NOMO-1 (cell line): ENCODE results near the gene ZNF790.
"Not testable (repeated sequence)": the region's sequence is repeated elsewhere in the genome, so short reads cannot be mapped to it uniquely, and the experiment has no call there.

Experiments
- DNase-seq, 2 experiments: peaks; one replicate each; lab custom pipeline; 2025; ENCODE audit not compliant: unreplicated experiment in 2 of 2; lab: John Stamatoyannopoulos, UW

Gene ZNF790

GRCh38 chr19:36837906-36838783, at the start of gene ZNF790:
Gene ZNF790 (minus strand): TSS chr19:36838387. CDS start chr19:36825619, 12,768 bp downstream.
- peak; percentile 44 to 69 for DNase-seq

- DNase-seq = no peak
Measured at GRCh38 chr19:36876993-36877938, 39.1 kb upstream of the ZNF790 start.

GRCh38 chr19:36851898-36852297, 13.7 kb upstream of the ZNF790 start:
- DNase-seq = no peak

GRCh38 chr19:36850559-36851442, 12.6 kb upstream of the ZNF790 start, which contains the start of gene ZNF345:
Gene ZNF345 (plus strand): TSS chr19:36850876. CDS start chr19:36876831, 25,955 bp downstream.
- peak; percentile 93 to 96 for DNase-seq

- peak; percentile 84 to 92 for DNase-seq
Measured at GRCh38 chr19:36849701-36850558, 11.7 kb upstream of the ZNF790 start.

- DNase-seq = no peak
Measured at GRCh38 chr19:36847968-36848367, 9.8 kb upstream of the ZNF790 start.

- no peak for DNase-seq
Measured at GRCh38 chr19:36838784-36839324, 667 bp upstream of the ZNF790 start.

- DNase-seq = no peak
Measured at GRCh38 chr19:36837176-36837905, 846 bp downstream of the ZNF790 start.

GRCh38 chr19:36833430-36833829, 4.8 kb downstream of the ZNF790 start:
- no peak for DNase-seq

GRCh38 chr19:36821758-36822157, 16.4 kb downstream of the ZNF790 start:
- DNase-seq = no peak

- DNase-seq = no peak
Measured at GRCh38 chr19:36819130-36819630, 19.0 kb downstream of the ZNF790 start.

GRCh38 chr19:36807029-36807428, 31.2 kb downstream of the ZNF790 start:
- no peak for DNase-seq

- DNase-seq = no peak
Measured at GRCh38 chr19:36805364-36805763, 32.8 kb downstream of the ZNF790 start.

- DNase-seq = no peak
Measured at GRCh38 chr19:36797786-36798108, 40.4 kb downstream of the ZNF790 start.

- DNase-seq = no peak
Measured at GRCh38 chr19:36796714-36796992, 41.5 kb downstream of the ZNF790 start.

GRCh38 chr19:36791420-36792141, 46.6 kb downstream of the ZNF790 start:
- not testable (repeated sequence) for DNase-seq

- DNase-seq = no peak
Measured at GRCh38 chr19:36775768-36776167, 62.4 kb downstream of the ZNF790 start.

- no peak for DNase-seq
Measured at GRCh38 chr19:36773223-36773579, 65.0 kb downstream of the ZNF790 start.
